Bone marrow (tissue), 2 donors: ENCODE measurements around the gene BCAR1.

Experiments
- DNase-seq, 2 donors: peaks; one replicate each; lab custom pipeline; 2025; lab: John Stamatoyannopoulos, UW

BCAR1 gene

DNA sequence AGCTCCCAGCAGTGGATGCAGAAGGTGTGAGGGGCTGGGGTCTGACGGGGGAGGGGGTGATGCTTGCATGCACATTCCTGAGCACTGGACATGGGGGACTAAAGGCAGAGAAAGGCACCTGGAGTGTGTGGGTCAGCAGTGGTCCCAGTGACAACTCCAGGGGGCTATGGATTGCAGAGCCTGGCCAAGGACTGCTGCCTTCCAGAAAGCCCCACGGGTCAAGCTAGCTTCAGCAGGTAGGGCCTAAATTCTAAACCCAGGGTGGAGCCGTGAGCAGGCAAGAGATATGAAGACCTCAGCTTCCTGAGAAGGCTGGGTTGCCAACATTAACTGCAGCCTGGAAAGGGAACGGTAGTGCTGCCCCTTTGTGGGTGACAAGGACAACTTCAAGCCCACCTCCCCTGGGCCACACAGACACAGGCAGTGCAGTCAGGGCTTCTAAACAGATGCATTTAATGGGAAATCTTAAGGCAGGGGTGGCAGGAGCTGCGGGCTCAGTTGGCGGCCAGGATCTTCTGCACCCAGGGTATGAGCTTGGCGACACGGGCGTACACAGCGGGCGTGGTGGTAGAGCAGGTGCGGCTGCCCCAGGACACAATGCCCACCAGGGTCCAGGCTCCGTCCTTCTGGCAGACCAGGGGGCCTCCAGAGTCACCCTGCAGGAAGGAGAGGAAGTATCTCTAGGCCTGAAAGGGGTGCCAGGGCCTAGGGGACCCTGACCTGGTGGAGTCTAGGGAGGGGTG lies 47.6 kb downstream of the BCAR1 start:
- no peak for DNase-seq

DNA sequence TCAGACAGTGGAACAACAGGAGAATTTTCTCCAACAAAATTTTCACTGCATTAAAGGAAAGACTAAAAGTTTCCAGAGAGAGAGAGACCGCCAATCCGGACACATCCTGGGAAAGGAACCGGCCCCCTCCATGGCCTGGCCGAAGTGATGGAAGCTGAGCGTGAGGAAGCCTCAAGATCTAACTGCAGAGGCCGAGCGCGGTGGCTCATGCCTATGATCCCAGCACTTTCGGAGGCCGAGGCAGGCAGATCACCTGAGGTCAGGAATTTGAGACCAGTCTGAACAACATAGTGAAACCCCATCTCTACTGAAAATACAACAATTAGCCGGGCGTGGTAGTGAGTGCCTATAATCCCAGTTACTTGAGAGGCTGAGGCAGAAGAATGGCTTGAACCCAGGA lies 48.3 kb downstream of the BCAR1 start:
- no peak for DNase-seq

DNA sequence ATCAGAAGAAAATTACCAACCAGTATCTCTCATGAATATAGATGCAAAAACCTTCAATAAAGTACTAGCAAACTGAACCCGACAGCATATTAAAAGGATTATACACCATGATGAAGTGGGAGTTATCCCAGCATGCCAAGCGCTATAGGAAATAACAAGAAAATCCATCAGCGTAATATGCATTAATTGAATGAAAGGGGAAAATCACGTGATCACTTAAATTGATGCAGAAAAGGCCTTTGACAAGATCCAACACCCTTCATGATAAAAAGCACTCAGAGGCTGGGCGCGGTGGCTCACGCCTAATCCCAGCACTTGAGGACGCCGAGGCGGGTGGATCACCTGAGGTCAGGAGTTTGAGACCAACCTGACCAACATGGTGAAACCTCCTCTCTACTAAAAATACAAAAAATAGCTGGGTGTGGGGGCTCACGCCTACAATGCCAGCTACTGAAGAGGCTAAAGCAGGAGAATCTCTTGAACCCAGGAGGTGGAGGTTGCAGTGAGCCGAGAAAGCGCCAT lies 49.3 kb downstream of the BCAR1 start:
- no peak for DNase-seq

DNA sequence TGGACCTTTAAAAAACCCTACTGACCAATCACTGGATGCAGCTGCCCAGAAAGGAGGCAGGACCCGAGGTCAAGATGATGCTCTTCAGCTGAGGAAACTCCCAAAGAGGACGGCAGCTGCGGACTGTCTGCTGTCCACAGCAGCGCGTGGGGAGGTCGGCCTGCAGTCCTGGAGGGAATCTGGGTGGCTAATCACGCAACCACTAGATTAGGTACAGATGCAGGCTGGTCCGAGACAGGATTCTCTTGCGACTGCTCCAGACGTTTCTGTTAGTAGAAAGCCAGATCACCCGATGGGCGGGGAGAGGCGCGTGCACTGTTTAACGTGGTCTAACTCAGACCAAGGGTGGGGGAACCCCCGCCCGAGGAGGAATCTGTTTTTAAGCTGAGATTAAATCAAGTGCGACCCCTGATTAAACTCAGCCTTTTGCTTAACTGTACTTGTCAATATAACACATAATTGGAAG lies 53.3 kb downstream of the BCAR1 start:
- no peak for DNase-seq

DNA sequence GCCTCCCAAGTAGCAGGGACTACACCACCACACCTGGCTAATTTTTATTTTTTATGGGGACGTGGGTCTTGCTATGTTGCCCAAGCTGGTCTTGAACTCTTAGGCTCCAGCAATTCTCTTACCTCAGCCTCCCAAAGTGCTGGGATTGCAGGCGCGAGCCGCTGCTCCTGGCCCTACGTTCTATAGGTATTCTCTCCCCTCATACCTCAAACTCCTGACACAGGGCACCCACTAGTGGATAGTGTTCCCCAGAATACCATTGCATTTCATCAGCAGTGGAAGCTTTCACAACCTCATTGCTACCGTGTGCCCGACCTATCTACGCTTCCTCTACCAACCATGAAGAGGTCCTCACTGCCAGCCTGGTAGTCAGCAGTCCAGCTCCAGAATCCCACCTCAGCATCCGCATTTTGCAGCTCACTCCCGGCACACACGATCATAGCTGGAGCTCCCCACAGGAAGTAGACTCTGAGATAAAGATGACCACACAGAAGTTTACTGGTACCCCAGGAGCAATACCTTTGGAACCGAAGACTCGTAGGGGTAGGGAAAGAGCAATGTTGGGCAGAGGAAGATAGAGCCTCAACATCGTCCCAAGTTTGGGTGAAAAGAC lies 53.8 kb downstream of the BCAR1 start:
- peak in 1 of 2 donors; percentile 6 for DNase-seq

DNA sequence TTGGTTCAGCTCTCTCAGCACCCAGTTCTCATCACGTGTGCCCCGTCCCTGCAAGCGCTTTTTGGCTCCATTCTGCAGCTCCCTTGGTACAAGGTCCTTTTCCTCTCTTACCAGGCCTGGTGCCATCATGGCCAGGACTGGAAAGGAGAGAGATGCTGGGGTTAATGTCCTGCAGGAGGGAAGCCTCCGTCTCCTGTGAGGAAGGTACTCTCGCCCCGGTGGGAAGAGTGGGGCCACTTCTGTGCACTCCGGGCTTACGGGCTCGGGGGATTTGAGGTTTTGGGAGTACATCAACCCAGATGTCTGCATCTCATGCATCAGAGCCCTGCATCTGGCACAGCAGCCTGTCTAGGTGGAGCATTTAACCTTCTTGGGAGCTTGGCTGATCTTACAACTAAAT lies 54.6 kb downstream of the BCAR1 start:
- no peak for DNase-seq

DNA sequence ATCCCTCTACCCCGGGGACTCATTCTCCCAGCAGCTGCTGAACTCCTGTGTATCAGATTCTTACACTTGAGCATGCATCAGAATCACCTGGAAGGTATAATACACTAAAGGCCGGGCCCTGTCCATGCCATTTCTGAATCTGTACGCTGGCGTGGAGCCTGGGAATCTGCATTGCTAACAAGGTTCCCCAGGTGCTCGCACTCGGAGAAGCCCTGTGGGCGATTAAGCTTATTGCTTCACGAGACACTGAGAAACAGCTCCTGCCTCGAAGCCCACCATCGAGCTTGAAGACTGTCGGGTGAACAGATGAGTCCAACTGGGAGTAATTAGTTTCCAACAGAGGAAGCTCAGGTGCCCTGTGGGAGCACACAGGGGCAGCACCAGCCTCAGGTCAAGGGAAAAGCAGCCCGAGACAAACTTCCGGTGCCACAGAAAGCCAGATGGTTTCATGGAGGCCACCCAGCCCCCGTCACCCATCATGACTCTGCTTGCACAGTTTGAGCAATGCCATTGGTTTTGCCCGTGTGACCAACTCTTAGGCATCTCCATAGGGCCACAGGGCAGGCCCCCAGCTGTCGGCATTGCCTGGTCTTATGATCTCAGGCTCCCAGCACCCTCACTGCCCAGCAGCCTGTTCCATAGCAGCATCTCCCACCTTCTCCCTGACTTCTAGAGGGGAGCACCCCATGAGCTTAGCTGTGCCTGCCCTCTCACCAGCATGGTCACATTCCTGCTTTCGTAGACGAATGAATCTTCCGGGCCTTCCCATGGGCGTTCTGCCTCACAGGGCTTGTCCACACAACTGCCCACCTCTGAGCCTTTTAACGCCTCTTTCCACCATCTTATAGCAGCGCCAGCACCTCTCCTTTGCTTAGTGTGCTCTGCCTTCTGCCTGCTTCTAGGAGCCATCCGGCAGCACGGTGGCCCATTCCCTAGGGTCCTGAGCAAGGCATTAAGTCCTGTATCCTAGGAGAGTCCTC lies 55.3 kb downstream of the BCAR1 start:
- DNase-seq: no peak

DNA sequence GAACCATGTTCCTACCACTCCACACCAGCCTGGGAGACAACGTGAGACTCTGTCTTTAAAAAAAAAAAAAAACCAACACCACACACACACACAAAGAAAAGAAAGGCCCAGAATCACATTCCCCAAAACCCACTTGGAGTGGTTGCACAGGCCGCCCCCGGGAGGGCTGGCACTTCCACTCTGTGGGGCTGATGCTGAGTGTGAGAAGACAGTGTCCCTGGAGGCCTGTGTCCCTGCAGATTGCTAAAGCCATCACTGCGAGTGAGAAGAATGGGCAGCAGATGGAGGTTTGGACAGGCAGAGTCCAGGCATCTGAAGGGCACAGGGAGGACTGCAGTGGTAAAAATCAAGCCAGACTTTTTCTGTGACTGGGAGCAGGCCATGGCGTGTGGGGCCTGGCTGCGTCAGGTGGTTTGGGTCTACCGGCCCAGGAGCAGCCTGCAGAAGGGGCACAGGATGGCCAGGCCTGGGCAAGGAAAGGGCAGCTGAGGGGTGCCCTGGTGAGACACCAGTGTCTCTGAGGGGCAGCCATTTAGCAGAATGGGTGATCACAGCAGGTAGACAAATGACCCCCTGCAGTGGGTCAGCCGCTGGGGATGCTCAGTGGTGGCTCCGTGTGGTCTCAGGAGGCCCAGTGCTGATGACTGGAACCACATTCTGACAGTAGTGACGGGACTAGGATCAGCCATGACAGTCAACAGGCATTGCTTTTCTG lies 57.5 kb downstream of the BCAR1 start:
- no peak for DNase-seq

DNA sequence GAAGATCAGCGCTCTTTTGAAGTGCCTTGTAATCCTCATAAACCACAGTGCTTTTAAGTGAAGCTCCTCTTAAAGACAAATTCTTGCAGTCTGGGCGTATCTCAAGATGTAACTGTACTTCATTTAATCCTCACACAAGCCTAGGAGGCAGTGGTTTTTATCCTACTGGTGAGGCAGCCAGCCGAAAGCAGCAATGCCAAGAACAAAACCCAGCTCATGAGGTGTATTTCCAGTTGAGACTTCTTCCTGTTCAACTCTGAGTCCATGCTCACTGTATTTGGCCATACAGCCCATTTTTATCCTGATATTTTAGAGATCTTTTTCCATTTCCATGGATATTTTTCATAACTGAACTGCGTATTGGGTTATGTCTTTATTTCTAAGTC lies 58.2 kb downstream of the BCAR1 start:
- DNase-seq: no peak

DNA sequence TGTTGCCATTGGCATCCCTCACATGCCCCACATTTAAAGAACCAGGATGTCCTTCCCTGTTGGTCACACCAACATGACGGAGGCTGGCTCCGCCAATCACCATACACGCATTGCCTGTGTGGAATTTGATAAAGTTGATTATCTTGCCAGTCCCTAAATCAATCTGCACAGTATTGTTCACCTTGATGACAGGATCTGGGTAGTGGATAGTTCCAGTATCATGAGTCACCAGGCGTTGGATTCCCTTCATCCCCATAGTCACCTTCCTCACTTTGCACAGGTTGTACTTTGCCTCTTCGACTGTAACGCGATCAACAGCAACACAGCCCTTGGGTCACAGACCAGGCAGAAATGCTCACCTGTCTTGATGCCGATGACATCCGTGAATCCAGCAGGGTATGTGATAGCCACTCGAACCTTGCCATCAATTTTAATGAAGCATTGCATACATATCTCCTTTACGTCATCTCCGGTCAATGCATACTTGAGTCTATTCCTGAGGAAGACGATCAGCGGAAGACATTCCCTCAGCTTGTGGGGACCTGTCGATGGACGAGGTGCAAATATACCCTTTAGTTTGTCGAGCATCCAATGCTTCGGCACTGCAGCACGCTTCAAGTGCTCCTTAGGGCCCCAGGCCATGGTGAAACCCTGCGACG lies 58.7 kb downstream of the BCAR1 start:
- no peak for DNase-seq

DNA sequence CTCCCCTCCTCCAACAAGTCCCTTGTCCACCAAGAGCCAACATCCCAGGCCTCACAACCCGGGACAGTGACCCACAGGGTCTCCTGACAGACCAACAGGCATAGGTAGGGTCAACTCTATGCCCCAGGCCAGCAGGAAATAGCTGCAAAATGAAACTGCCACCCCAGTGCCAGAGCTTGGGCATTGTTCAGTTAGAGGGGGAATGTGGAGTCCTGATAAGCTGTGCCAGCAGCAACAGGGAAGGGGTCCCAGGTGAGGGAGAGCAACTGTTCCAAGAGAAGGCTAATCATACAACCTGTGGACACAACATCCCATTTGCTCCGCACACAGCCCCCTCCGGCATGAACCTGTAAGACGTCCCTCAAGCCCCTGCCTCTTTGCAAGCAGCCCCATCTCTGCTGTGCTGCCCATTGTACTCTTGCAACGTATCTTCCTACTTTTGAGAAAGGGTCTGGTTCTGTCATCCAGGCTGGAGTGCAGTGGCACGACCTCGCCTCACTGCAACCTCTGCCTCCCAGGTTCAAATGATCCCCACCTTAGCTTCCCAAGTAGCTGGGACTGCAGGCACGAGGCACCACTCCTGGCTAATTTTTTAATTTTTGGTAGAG lies 61.7 kb downstream of the BCAR1 start:
- DNase-seq: no peak

DNA sequence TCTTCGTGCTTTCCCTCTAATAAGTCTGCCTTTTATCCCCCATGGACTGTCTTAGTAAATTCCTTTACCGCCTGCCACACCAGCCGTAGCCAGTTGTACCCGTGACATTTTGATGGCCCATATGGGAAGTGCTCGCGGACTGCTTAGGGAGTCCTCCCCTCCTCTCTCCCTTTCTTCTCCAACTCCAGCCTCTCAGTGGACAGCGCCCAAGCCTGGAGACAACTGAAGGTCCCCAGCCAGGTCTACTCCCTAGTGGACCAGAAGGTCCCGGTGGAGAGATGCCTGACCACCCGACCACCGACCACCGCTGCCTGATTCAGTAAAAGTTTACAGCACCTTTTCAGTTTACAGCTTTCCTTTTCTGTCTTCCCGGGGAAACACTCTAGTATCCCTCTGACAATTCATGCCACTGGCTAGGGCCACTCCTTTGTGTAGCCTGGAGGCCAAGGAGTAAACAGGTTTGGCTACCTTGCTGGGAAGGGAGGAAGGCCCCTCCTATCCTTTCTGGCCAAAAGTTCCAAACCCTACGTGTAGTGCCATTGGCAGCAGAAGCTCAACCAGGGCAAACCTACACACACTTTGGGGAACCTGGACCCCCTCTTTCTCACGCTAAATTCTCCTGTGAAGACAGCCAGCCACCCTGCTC lies 62.5 kb downstream of the BCAR1 start:
- no peak for DNase-seq

DNA sequence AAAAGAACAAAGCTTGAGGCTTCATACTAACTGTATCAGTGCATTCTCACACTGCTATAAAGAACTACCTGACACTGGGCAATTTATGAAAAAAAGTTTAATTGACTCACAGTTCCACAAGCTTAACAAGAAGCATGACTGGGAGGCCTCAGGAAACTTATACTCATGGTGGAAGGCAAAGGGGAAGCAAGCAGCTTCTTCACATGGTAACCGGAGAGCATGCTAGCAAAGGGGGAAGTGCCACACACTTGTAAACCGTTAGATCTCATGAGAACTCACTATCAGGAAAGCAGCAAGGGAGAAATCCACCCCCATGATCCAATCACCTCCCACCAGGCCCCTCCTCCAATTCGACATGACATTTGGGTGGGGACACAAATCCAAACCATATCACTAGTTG lies 69.8 kb downstream of the BCAR1 start:
- peak in 1 of 2 donors; percentile 12 for DNase-seq

DNA sequence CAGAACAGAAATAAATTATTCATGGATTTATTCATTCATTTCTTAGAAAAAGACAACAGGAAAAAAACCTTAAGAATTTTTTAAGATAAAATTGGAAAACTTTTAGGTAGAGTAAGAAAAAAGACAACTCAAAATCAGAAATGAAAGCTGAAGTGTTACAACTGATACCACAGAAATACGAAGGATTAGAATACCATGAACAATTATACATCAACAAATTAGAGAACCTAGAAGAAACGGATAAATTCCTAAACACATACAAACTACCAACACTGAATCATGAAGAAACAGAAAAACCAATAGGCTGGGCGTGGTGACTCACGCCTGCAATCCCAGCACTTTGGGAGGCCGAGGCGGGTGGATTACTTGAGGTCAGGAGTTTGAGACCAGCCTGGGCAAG lies 72.2 kb downstream of the BCAR1 start:
- no peak for DNase-seq
